ENCODE measurements around the gene GPNMB.

GPNMB gene

GRCh38 chr7:23230641-23231101 lies 15.9 kb upstream of the GPNMB start:
- DNase-seq (ENCODE audit: low spot score): peak; percentile 70

GRCh38 chr7:23232966-23233365 lies 13.6 kb upstream of the GPNMB start:
- no peak for DNase-seq (ENCODE audit: low spot score)

DNA sequence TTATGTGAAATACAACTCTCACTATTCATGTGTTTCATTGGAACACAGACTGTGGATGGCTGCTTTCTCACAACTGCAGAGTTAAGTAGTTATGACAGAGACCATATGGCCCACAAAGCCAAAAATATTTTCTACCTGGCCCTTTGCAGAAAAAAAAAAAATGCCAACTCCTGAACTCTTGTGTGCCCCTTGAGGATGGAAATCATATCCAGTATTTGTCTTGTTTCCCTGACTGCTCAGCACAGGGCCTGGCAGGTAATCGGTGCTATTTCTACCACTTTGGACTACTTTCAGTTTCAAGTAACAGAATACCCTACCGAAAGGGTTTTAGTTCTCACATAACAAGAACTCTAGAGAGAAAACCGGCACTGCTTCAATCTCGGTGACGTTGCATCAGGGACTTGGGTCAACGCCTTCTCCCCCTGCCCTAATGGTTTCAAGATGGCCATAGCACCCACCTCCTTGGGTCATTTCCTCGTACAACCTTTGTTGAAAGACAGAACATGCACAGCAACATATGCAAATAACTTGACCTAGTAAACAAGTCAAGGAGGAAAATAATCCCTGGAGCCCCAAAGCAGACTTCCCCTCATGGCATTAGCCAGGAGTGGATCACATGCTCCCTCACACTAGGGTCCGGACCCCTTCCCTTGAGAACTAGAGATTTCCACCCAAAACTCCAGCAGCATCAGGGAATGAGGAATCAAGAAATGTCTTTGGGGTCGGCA lies 11.8 kb upstream of the GPNMB start:
- no peak for DNase-seq (ENCODE audit: low spot score)

GRCh38 chr7:23235813-23236221 lies 10.8 kb upstream of the GPNMB start:
- DNase-seq (ENCODE audit: low spot score): no peak

GRCh38 chr7:23237000-23237399 lies 9.6 kb upstream of the GPNMB start:
- no peak for DNase-seq (ENCODE audit: low spot score)

- DNase-seq (ENCODE audit: low spot score): no peak
Measured at GRCh38 chr7:23238983-23239652, 7.5 kb upstream of the GPNMB start.

DNA sequence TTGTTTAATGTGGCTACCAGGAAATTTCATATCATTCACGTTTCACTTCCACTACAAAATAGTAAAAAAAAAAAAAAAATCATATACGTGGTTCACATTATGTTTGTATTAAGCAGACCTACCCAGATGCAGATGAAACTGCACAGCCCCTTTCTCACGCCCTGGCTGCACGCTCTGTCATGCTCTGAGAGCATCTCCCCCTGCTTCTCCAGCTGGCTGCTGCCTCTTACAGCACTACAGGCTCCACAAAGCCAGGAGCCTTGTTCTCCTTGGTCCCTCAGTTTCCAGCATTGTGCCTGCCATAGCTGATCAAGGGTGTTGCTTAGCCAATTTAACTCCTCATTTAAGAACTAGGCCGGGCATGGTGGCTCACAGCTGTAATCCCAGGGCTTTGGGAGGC lies 6.9 kb upstream of the GPNMB start:
- no peak for DNase-seq (ENCODE audit: low spot score)

GRCh38 chr7:23242321-23242720 lies 4.3 kb upstream of the GPNMB start:
- DNase-seq (ENCODE audit: low spot score): no peak

DNA sequence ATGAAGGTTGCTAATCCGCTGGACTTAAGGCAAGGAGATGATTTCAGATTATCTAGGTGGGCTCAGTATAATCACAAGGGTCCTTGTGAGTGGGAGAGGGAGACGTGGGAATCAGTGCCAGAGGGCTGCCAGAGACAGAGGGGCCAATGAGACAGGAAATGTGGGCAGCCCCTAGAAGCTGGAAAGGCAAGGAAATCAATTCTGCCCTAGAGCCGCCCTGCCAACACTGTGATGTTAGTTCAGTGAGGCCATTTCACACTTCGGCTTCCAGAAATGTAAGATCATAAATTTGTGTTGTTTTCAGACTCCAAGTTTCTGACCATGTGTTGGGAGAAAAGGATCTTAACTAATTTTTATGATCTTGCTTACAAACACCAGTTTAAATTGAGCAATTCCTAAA lies 3.6 kb upstream of the GPNMB start:
- no peak for DNase-seq (ENCODE audit: low spot score)

DNA sequence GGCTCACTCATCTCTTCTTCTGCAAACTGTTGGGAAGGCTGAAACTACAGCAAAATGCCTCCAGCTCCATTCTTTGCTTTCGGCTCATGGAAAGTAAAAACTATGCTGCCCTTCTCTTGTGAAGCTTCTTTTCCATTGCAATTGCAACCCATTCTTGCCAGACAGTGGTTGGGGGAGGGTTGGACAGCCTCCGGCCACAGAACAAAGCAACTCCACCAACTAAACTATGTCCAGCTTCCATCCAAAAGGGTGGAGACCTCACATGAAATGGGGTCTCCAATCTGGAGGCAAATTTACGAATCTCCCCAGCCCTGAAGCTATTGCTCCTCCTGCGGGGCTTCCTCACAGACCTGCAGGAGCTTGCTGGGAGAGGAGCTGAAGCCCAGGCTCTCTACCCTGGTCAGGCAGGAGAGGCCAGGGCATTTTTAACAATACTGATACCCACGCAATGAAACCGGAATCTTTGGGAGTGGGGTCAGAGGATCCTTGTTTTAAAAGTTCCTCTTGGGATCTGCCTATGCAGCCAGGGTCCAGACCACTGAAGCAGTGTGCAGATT lies 549 bp downstream of the GPNMB start:
- no peak for DNase-seq (ENCODE audit: low spot score)

- DNase-seq (ENCODE audit: low spot score): peak; percentile 28
Measured at GRCh38 chr7:23247603-23248335, 1.2 kb downstream of the GPNMB start.

GRCh38 chr7:23249486-23249885 lies 2.9 kb downstream of the GPNMB start:
- DNase-seq (ENCODE audit: low spot score): no peak

GRCh38 chr7:23254051-23254681 lies 7.6 kb downstream of the GPNMB start:
- no peak for DNase-seq (ENCODE audit: low spot score)

- DNase-seq (ENCODE audit: low spot score): no peak
Measured at GRCh38 chr7:23256731-23257130, 10.2 kb downstream of the GPNMB start.

GRCh38 chr7:23260371-23260770 lies 13.8 kb downstream of the GPNMB start:
- no peak for DNase-seq (ENCODE audit: low spot score)

GRCh38 chr7:23261843-23262452 lies 15.4 kb downstream of the GPNMB start:
- peak; percentile 29 for DNase-seq (ENCODE audit: low spot score)

- no peak for DNase-seq (ENCODE audit: low spot score)
Measured at GRCh38 chr7:23264916-23265458, 18.4 kb downstream of the GPNMB start.

GRCh38 chr7:23266918-23267317 lies 20.3 kb downstream of the GPNMB start:
- no peak for DNase-seq (ENCODE audit: low spot score)

DNA sequence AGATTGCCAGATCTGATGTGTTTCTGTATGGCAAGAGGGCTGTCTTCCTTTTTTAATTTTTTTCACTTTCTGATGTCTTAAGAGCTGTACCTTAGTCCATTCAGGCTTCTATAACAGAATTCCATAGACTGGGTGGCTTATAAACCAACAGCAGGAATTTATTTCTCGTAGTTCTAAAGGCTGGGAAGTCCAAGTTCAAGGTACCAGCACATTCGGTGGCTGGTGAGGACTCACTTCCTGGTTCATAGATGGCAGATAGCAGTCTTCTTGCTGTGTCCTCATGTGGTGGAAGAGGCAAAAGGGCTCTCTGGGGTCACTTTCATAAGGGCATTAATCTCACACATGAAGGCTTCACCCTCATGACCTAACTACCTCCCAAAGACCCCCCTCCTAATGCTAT lies 20.8 kb downstream of the GPNMB start:
- DNase-seq (ENCODE audit: low spot score): no peak

DNA sequence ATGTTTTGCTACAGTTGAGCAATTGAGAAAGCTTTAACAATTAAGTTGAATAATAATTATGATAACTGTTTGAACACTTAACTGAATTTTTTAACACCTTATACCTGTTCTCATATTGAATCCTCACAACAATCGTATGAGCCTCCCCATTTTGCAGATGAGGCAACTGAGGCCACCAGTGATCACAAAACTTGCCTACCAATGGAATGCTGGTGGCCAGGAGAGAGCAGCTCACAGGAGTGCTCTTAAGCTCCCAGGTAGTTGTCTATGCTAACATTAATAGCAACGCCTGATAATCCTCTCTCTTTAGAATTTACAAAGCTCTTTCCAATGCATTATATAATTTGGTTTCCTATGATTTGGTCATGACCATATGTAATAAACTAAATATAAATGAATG lies 21.6 kb downstream of the GPNMB start:
- no peak for DNase-seq (ENCODE audit: low spot score)

DNA sequence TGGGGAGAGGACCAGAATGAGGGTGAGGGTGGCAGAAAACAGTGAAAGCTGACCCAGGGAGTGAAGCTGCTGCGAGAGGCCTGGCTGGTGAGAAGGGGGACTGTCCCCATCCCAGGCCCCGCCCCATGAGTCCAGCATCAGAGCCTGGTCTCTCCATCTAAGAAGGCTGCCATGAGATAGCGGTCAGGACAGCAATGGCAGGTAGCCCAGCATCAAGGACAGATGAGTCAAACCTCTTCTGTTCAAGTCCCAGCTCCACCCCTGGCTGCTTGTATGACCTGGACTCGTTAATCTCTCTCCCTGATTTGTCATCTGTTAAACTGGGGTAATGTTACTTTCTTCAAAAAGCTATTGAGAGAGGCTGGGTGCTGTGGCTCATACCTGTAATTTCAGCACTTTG lies 22.2 kb downstream of the GPNMB start:
- DNase-seq (ENCODE audit: low spot score): no peak

All from putamen (tissue), 1 donor.